PC-9 (cell line): ENCODE data around the gene DNMT3A.

Experiments
- EZH2 ChIP-seq: fragments of 200-600 bp; sonication (generic); IDR thresholded peaks from 2 replicates; pipeline ENCODE4 v1.8.0; 2017; ENCODE audit warnings: antibody characterized with exemption, low read depth
- TF ChIP-seq, protein P1 (sequence below): fragments of 200-600 bp; sonication (generic); conservative IDR thresholded peaks from 2 replicates; pipeline ENCODE4 v1.6.1; 2017; ENCODE audit warnings: mixed run types, antibody characterized with exemption, mild to moderate bottlenecking, moderate library complexity

DNA sequence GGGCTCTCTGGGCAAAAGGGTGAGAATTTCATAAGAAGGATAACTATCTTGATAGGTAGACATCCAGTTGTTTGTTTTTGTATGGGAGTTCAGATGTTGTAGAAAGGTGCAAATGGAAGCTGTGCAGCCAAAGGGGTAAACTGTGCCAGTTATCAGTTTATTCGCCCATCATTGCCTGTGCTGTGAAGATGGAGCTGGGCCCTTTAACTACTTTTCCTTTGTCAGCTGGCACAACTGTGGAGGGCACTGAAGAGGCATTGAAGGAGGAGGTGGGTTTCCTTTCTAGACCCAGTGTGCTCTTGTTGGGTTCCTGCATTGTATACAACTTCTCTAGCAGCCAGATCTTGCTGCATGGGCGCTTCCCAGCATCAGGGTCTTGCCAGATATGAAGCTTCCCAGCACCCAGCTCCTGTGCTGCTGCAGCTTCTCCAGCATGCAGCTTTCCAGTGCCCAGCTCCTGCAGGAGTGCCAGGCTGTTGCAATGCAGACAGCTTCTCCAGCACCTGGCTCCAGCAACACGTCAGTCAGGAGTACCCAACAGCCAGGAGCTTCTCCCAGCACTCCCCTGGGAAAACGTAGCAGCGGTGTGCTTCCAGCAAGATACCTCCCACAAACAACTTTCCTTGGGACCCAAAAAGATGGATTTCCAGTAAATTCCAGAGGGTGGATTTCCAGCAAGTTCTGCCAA, 15.3 kb downstream of the DNMT3A start:
- TF ChIP-seq, protein P1, sequence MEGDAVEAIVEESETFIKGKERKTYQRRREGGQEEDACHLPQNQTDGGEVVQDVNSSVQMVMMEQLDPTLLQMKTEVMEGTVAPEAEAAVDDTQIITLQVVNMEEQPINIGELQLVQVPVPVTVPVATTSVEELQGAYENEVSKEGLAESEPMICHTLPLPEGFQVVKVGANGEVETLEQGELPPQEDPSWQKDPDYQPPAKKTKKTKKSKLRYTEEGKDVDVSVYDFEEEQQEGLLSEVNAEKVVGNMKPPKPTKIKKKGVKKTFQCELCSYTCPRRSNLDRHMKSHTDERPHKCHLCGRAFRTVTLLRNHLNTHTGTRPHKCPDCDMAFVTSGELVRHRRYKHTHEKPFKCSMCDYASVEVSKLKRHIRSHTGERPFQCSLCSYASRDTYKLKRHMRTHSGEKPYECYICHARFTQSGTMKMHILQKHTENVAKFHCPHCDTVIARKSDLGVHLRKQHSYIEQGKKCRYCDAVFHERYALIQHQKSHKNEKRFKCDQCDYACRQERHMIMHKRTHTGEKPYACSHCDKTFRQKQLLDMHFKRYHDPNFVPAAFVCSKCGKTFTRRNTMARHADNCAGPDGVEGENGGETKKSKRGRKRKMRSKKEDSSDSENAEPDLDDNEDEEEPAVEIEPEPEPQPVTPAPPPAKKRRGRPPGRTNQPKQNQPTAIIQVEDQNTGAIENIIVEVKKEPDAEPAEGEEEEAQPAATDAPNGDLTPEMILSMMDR = no peak
- no peak for TF ChIP-seq EZH2
